BJ (cell line): ENCODE data around the gene SLC13A5. TPM values are rescaled to one million over a fixed set of nuclear protein-coding genes. Genes with fewer than 3 reads are reported as not detected.

Experiments used
- CTCF ChIA-PET: fragments of 350-600 bp; formaldehyde crosslinking; extraction: SDS; loops from one replicate; lab custom pipeline; 2021; ENCODE audit warnings: antibody characterized with exemption, inconsistent platforms; lab: Yijun Ruan, JAX
- POLR2A ChIA-PET: fragments of 300-600 bp; sonication (Branson Sonifier 250); formaldehyde crosslinking; extraction: SDS; loops from one replicate; lab custom pipeline; 2021; ENCODE audit warnings: antibody characterized with exemption; lab: Charles Lee
- DNase-seq: peaks from one replicate; pipeline ENCODE4 v3.0.0-alpha.2; 2011; ENCODE audit warnings: low read depth
- H3K27me3 ChIP-seq: 2 replicates; pipeline ENCODE4 v1.6.0; 2011; ENCODE audit warnings: low read length; ENCODE audit not compliant: control insufficient read depth, insufficient read depth
- H3K36me3 ChIP-seq: 2 replicates; pipeline ENCODE4 v1.5.1; 2011; ENCODE audit warnings: low read length; ENCODE audit not compliant: control insufficient read depth, insufficient read depth
- H3K4me3 ChIP-seq: 2 replicates; pipeline ENCODE4 v1.5.1; 2011; ENCODE audit warnings: low read depth, mild to moderate bottlenecking, control low read depth, low read length
- CTCF ChIP-seq: IDR thresholded peaks from 2 replicates; pipeline ENCODE4 v1.5.1; 2011; ENCODE audit warnings: low read depth, mild to moderate bottlenecking, control low read depth, inconsistent platforms, low read length, moderate library complexity; ENCODE audit not compliant: insufficient read depth
- polyA minus RNA-seq: library from RNA; depleted of rRNA, polyadenylated mRNA; stranded (reverse); fragments of >200 nt; gene quantifications from 2 replicates; pipeline ENCODE4 v1.2.3, GENCODE V29; 2011; rRNA and poly(A)+ RNA removed
- polyA plus RNA-seq: library from polyadenylated mRNA; depleted of rRNA; stranded (reverse); fragments of >200 nt; gene quantifications from 2 replicates; pipeline ENCODE4 v1.2.3, GENCODE V29; 2011; rRNA removed

The SLC13A5 gene
- not detected in 2 replicates for polyA plus RNA-seq
- not detected in 2 replicates for polyA minus RNA-seq

DNA sequence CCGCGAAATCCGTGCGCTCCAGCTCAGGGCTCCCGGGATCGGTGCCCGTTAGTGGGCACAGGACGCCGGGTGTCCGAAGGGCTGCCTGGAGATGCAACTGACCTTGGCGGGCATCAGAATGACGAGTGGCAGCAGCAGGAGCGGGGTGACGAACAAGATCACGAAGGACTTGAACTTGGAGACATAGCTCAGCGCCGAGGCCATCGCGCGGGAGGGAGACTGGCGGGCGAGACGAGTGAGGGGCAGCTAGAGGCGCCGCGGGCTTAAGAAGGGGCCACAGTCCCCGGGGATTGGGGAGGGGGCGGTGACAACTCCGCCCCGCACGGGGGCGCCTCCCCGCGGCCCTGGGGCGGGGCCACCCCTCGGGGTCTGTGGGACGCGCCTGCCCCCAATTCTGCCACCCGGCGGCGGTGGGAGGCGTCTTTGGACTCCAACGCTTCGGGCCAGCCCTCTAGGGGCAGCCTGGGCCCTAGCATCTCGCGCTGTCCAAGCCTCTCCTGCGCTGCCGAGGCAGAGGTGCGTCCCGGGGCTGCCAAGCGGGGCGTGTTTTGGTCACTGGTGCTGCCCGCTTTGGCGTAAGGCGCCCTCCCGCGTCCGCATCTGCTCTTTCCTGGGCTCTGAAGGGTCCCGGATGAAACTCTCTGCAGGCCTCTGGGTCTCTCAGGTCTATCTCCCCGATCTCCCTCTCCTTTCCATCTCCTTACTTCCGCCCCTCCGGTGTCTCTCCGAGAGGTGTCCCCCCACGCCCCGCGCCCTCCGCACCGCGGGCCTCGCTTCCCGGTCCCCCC, at the start of gene SLC13A5:
Gene SLC13A5, minus strand, starts transcription at position 240 of the 788 bp plus-strand sequence. Its CDS starts 36 bp downstream, at position 204.
- Histone ChIP-seq H3K4me3 (peak within 1 kb of the TSS; percentile 11; the same call in 1 of the 2 replicates), H3K27me3 (peaks cover 16% of the 10 kb centered on the region), H3K36me3 (no peaks in the 10 kb centered on the region)
- ChIA-PET POLR2A (no interaction called here), CTCF (interaction anchor here (0.6 kb wide), 1 partner anchor 11 kb away, joined by 3 read pairs; no protein-coding TSS in a partner anchor)
- no peak for DNase-seq
- peak; percentile 40 for TF ChIP-seq CTCF

- H3K27me3 ChIP-seq, result no peaks in the 10 kb centered on the region
- ChIA-PET POLR2A (no interaction called here), CTCF (interaction anchor here (1.6 kb wide), 1 partner anchor 16 kb away, joined by 3 read pairs; no protein-coding TSS in a partner anchor)
- TF ChIP-seq CTCF, result no peak
- H3K36me3 ChIP-seq, result peaks cover 16% of the 10 kb centered on the region
- no peak overlapping the region for H3K4me3 ChIP-seq
- no peak for DNase-seq
Observed at GRCh38 chr17:6761779-6762178, 48.6 kb upstream of the SLC13A5 start.

DNA sequence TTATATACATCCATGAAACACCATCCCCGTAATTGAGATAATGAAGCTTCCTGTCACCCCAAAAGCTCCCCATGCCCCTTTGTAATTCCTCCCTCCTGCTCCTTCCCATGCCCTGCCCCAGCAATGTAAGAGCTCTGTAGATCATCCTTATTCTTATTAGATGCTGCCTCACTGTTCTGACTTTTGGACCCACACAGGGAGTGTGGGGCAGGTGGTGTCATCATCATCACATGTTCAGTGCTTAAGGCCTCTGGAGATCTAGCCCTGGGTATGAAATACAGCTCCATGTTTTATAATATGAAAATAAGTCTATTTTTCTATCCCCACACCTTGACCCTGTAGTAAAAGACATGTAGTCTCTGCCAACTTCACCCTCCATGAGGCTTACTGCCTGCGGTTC, 44.6 kb upstream of the SLC13A5 start:
- TF ChIP-seq CTCF, result no peak
- no peak for DNase-seq
- ChIA-PET POLR2A (interaction anchor here (0.5 kb wide), 1 partner anchor 10 kb away, joined by 4 read pairs; no protein-coding TSS in a partner anchor), CTCF (no interaction called here)
- Histone ChIP-seq H3K27me3 (no peaks in the 10 kb centered on the region), H3K36me3 (peaks cover 9% of the 10 kb centered on the region), H3K4me3 (no peak overlapping the region)

GRCh38 chr17:6756425-6757031, 43.4 kb upstream of the SLC13A5 start:
- Histone ChIP-seq H3K27me3 (no peaks in the 10 kb centered on the region), H3K4me3 (peak overlapping the region; percentile 50), H3K36me3 (peaks cover 7% of the 10 kb centered on the region)
- DNase-seq, result no peak
- TF ChIP-seq CTCF, result no peak
- POLR2A ChIA-PET, result no interaction called here
- CTCF ChIA-PET, result interaction anchor here (2.3 kb wide), 1 partner anchor 90 kb away, joined by 9 read pairs; no protein-coding TSS in a partner anchor

DNA sequence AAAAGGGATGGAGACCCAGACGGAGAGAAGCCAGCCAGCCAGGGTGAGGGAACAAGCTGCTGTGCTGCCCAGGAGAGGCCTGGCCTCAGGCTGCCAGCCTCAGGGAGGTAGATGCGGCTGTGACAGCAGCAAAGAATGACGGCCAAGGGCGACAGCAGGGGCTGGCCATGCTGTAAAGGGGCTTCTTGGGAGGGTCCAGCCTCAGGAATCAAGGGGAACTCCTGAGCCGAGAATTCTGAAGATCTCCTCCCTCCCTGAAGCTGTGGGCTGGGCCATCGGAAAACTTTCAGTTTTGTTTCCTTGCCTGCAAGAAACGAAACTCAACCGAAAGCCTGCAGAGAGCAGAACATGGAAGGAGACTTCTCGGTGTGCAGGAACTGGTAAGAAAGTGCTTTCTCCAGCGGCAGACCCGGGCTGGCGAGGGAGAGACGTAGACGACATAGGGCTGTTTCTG, 42.6 kb upstream of the SLC13A5 start, which contains the start of gene XAF1:
Gene XAF1, plus strand, starts transcription at position 316 of the 454 bp plus-strand sequence. Its CDS starts 33 bp downstream, at position 349.
- H3K27me3 ChIP-seq, result no peaks in the 10 kb centered on the region
- POLR2A ChIA-PET, result interaction anchor here (0.6 kb wide), 1 partner anchor 8 kb away, joined by 3 read pairs; no protein-coding TSS in a partner anchor
- peak within 1 kb of the TSS; percentile 50 for H3K4me3 ChIP-seq
- DNase-seq, result peak; percentile 14
- no peak for TF ChIP-seq CTCF
- peaks cover 7% of the 10 kb centered on the region for H3K36me3 ChIP-seq
- CTCF ChIA-PET, result interaction anchor here (2.3 kb wide), 1 partner anchor 89 kb away, joined by 9 read pairs; no protein-coding TSS in a partner anchor
